Measurements from ENCODE around the gene NREP. TPM values are rescaled to one million over a fixed set of nuclear protein-coding genes. Genes with fewer than 3 reads are reported as not detected.

NREP gene
- polyA plus RNA-seq, 1 experiment: 387 TPM

DNA sequence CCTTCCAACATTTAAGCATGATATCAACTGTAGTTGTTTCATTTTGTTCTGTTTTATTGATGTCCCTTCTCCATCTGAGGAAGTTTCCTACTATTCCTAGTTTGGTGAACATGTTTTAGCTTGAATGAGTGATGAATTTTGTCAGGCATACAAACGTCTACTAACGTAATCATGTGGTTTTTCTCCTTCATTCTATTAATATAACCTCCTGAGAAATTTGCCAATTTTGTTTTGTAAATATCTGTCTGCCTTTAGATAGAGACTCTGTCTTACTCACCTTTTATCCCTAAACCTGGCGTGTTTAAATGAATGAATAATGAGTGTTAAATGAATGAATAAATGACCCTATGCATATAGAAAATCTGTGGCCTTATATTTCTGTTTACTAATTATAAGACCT is 26.5 kb upstream of the NREP start:
- TF ChIP-seq, protein P1, sequence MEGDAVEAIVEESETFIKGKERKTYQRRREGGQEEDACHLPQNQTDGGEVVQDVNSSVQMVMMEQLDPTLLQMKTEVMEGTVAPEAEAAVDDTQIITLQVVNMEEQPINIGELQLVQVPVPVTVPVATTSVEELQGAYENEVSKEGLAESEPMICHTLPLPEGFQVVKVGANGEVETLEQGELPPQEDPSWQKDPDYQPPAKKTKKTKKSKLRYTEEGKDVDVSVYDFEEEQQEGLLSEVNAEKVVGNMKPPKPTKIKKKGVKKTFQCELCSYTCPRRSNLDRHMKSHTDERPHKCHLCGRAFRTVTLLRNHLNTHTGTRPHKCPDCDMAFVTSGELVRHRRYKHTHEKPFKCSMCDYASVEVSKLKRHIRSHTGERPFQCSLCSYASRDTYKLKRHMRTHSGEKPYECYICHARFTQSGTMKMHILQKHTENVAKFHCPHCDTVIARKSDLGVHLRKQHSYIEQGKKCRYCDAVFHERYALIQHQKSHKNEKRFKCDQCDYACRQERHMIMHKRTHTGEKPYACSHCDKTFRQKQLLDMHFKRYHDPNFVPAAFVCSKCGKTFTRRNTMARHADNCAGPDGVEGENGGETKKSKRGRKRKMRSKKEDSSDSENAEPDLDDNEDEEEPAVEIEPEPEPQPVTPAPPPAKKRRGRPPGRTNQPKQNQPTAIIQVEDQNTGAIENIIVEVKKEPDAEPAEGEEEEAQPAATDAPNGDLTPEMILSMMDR (IDR thresholded peaks at IDR 0.05; ENCODE audit: insufficient read depth, low read depth, low read length): no peak
- no peak overlapping the region for H3K4me3 ChIP-seq (ENCODE audit: low read depth, low read length)
- CTCF ChIA-PET: no interaction called here
- H3K27me3 ChIP-seq (ENCODE audit: control insufficient read depth, insufficient read depth, low read length): no peaks in the 10 kb centered on the region
- POLR2A ChIA-PET: no interaction called here
- DNase-seq (ENCODE audit: low read depth): no peak
- H3K36me3 ChIP-seq (ENCODE audit: control insufficient read depth, insufficient read depth, low read length): no peaks in the 10 kb centered on the region

DNA sequence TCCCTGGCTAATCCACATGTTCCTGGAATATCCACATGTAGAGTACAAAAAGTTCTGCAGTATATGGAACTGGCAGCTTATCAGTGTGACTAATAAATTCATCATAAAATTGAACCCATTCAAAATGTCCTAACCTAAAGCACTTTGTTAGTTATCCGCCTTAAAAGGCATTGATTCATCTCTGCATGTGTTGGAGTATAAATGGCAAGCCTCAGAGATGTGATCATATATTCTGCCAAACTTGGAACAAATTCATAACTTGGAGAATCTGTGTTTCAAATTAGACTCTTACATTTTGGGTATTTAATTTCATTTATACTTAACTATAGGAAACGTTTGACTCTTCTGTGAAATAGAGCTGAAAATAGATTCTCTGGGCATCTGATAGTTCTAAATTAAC is 25.2 kb upstream of the NREP start:
- CTCF ChIA-PET: no interaction called here
- Histone ChIP-seq H3K36me3 (ENCODE audit: control insufficient read depth, insufficient read depth, low read length) (no peaks in the 10 kb centered on the region), H3K27me3 (ENCODE audit: control insufficient read depth, insufficient read depth, low read length) (no peaks in the 10 kb centered on the region), H3K4me3 (ENCODE audit: low read depth, low read length) (no peak overlapping the region)
- DNase-seq (ENCODE audit: low read depth): no peak
- TF ChIP-seq, protein P1 (IDR thresholded peaks at IDR 0.05; ENCODE audit: insufficient read depth, low read depth, low read length): no peak
- POLR2A ChIA-PET: no interaction called here

DNA sequence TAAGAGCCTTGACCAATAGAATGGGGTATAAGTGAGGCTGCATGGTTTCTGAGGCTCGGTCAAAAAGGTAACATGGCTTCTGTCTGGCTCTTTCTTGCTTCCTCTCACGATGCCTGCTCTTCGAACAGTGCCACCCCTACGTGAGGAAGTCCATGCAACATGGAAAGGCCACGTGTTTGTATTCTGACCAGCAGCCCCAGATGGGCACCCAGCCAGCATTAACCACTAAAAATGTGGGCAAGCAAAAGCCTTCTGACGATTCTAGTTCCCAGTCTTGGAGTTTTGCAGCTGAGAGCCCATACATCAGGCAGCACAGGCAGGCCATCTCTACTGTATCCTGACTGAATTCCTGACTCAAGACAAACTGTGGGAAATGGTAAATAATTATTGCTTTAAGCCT is 24.2 kb upstream of the NREP start:
- no peaks in the 10 kb centered on the region for H3K36me3 ChIP-seq (ENCODE audit: control insufficient read depth, insufficient read depth, low read length)
- ChIA-PET CTCF (no interaction called here), POLR2A (no interaction called here)
- no peak overlapping the region for H3K4me3 ChIP-seq (ENCODE audit: low read depth, low read length)
- no peak for DNase-seq (ENCODE audit: low read depth)
- no peaks in the 10 kb centered on the region for H3K27me3 ChIP-seq (ENCODE audit: control insufficient read depth, insufficient read depth, low read length)
- TF ChIP-seq, protein P1 (IDR thresholded peaks at IDR 0.05; ENCODE audit: insufficient read depth, low read depth, low read length): no peak

DNA sequence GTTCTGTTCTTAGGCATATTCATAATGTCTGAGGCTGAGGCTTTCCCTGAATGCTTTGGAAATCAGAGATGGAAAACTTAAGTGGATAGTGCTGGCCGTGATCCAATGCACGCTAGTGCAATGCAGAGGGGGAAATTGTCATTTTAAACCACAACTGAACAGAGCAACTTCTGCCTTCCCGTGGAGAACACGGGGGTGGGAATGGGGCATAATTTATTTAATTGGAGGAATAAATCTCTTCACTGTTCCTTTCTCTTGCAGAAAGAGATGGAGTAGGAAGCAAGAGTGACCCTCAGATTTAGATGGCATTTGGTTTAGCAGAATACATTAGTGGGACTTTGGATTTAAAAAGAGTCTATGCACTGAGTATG is 22.9 kb upstream of the NREP start:
- Histone ChIP-seq H3K36me3 (ENCODE audit: control insufficient read depth, insufficient read depth, low read length) (no peaks in the 10 kb centered on the region), H3K4me3 (ENCODE audit: low read depth, low read length) (no peak overlapping the region), H3K27me3 (ENCODE audit: control insufficient read depth, insufficient read depth, low read length) (no peaks in the 10 kb centered on the region)
- no peak for DNase-seq (ENCODE audit: low read depth)
- TF ChIP-seq, protein P1 (IDR thresholded peaks at IDR 0.05; ENCODE audit: insufficient read depth, low read depth, low read length): no peak
- POLR2A ChIA-PET: no interaction called here
- CTCF ChIA-PET: interaction anchor here (1.0 kb wide), 1 partner anchor 22 kb away, joined by 3 read pairs; no protein-coding TSS in a partner anchor

DNA sequence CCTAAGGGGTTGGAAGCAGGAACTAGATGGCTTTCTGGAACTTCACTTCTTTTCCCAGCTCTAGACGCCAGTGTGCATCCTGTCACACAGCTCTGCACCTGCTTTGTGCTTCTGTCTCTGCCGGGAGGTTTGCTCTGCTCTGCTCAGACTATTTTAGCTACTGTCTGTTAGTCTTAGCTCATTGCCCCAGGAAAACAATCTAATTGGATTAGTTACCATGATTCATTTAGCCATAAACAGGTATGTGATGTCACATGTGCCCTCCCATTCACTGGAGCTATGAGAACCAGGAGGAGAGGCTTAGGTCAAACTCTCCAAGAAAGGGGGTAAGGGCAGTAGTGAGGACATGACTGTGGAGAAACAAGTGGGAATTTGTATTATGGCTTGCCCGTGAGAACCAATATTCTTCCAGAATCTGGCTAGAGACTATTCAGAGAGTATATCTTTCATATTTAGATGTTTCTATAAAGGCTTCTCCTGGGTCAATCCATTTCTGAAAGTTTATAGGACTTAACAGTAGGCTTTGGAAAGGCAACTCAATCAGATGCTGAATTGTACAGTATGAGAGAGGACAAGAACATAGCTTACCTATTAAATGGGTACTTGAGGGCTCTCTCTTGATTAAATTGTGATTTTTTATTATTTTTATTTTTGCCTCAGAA is 22.4 kb upstream of the NREP start:
- ChIA-PET POLR2A (no interaction called here), CTCF (interaction anchor here (1.0 kb wide), 1 partner anchor 22 kb away, joined by 3 read pairs; no protein-coding TSS in a partner anchor)
- Histone ChIP-seq H3K36me3 (ENCODE audit: control insufficient read depth, insufficient read depth, low read length) (no peaks in the 10 kb centered on the region), H3K27me3 (ENCODE audit: control insufficient read depth, insufficient read depth, low read length) (no peaks in the 10 kb centered on the region), H3K4me3 (ENCODE audit: low read depth, low read length) (no peak overlapping the region)
- TF ChIP-seq, protein P1 (IDR thresholded peaks at IDR 0.05; ENCODE audit: insufficient read depth, low read depth, low read length): no peak
- DNase-seq (ENCODE audit: low read depth): no peak
